ENCODE data around the gene ADAMTS2.

The ADAMTS2 gene

DNA sequence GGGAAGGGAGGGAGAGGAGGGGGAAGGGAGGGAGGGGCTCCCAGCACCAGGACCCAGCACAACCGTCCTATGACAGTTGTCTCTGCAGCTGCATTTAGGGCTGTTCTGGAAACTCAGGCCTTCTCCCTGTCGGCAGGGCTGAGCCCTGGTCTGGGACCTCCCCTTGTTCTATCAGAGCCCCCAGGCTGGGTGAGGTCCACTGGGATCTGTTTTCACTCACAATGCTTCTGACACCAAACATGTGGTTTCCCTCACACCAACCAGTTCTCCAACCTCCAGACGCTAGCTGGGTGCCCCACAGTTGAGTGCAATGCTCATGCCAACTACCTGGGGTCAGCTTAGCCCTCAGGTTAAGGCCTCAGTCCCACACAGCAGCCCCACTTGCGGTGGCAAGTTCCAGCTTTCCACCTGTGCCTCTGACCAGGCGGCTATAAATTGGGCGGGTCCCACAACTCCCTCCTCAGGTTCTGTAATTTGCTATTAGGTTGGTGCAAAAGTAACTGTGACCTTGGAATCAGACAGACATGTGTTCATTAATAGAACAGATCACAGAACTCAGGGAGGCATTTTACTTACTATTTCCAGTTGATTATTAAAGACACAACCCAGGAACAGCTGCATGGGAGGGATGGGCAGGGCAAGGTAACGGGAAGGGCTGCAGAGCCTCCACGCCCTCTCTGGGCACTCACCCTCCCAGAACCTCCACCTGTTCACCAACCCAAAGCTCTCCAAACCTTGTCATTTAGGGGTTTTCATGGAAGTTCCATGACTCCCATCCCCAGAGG, 13.5 kb downstream of the ADAMTS2 start:
- no peak overlapping the region for H3K4me3 ChIP-seq (ENCODE audit: low read depth, low read length)
- TF ChIP-seq, protein P1, sequence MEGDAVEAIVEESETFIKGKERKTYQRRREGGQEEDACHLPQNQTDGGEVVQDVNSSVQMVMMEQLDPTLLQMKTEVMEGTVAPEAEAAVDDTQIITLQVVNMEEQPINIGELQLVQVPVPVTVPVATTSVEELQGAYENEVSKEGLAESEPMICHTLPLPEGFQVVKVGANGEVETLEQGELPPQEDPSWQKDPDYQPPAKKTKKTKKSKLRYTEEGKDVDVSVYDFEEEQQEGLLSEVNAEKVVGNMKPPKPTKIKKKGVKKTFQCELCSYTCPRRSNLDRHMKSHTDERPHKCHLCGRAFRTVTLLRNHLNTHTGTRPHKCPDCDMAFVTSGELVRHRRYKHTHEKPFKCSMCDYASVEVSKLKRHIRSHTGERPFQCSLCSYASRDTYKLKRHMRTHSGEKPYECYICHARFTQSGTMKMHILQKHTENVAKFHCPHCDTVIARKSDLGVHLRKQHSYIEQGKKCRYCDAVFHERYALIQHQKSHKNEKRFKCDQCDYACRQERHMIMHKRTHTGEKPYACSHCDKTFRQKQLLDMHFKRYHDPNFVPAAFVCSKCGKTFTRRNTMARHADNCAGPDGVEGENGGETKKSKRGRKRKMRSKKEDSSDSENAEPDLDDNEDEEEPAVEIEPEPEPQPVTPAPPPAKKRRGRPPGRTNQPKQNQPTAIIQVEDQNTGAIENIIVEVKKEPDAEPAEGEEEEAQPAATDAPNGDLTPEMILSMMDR (conservative IDR thresholded peaks at IDR 0.05; ENCODE audit: low read depth, low read length): no peak

DNA sequence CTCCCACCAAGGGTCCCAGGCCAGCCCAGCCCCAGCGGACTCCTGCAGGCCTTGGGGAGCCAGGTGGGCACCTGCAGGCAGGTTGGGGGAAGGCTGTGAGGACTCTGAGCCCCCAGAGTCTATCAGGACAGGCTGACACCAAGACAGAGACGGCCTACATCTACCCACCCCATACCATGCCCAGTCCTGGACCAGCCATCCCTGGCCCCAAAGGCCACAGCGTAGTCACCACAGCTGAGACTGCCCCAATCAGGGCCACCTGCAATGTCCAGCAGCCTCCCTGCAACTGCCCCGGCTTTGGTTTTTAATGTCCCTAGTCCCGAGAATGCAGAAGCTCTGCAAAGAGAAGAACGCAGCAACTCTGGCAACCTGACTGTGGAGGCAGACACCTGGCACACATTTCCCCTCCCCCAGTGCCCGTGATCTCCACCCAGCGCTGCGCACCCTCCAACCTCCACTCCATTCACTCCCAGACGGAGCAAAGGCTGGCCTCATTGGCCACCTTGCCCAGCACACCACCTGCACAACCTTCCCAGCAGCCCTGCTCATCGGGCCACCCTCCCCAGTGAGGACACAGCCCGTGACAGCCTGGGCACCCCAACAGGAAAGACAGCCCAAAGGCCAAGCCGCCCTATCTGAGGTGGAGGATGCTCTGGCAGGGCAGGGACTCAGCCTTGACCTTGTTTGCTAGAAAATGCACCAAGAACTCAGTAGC, 14.9 kb downstream of the ADAMTS2 start:
- TF ChIP-seq, protein P1 (conservative IDR thresholded peaks at IDR 0.05; ENCODE audit: low read depth, low read length): no peak
- no peak overlapping the region for H3K4me3 ChIP-seq (ENCODE audit: low read depth, low read length)
- no peak for DNase-seq (ENCODE audit: low read depth)

More for the DNA sequence above, 13.5 kb downstream of the ADAMTS2 start:
- no peak for DNase-seq (ENCODE audit: low read depth)

DNA sequence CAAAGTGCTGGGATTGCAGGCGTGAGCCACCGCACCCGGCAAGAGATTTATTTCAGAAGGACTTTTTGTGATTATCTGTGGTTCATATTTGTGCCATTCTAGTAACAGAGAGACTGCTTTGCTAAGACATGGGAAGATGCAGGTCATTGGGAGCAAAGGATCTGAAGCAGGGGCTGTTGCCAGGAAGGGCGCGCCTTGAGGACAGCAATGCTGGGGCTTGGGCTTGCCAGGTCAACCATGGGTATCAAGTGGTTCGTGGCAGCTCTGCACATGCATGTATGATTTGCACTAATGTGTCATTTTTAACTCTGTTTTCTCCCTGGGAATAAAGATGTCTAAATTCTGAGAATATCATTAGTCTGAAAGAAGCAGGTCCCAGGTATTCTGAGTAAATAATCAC, 17.0 kb downstream of the ADAMTS2 start:
- H3K4me3 ChIP-seq (ENCODE audit: low read depth, low read length): no peak overlapping the region
- DNase-seq (ENCODE audit: low read depth): no peak
- TF ChIP-seq, protein P1 (conservative IDR thresholded peaks at IDR 0.05; ENCODE audit: low read depth, low read length): no peak

DNA sequence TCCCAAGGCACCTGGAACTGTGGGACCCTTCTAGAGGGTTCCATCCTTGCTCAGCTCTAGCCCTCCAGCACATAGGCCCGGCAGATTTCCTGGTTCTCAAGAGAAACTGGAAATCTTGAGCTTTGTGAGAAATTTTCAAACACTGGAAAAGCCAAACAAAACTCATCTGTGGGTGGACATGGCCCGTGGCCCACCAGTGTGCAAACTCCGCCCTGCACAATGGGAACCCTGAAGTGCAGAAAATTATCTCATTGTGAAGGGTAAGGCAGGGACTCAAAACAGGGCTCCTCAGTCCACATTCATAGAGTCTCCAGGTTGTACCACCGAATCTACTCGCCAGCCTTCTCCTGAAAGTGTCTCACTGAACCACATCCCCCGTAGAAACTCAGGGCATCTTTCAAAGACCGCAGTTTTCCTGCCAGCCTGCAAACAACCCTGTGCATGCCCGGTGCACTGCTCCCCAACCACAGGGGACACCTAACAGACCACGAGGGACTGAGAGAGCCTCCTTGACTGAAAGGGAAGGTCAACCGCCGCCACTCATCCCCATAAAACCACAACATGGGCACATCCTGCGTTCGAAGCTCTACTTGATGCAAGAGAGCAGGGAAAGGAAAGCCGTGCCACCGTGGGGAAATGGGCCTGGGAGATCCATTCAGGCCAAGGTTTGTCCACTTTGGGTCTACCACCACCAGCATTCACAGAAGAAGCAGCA, 18.1 kb downstream of the ADAMTS2 start:
- H3K4me3 ChIP-seq (ENCODE audit: low read depth, low read length): no peak overlapping the region
- TF ChIP-seq, protein P1 (conservative IDR thresholded peaks at IDR 0.05; ENCODE audit: low read depth, low read length): no peak
- DNase-seq (ENCODE audit: low read depth): no peak

DNA sequence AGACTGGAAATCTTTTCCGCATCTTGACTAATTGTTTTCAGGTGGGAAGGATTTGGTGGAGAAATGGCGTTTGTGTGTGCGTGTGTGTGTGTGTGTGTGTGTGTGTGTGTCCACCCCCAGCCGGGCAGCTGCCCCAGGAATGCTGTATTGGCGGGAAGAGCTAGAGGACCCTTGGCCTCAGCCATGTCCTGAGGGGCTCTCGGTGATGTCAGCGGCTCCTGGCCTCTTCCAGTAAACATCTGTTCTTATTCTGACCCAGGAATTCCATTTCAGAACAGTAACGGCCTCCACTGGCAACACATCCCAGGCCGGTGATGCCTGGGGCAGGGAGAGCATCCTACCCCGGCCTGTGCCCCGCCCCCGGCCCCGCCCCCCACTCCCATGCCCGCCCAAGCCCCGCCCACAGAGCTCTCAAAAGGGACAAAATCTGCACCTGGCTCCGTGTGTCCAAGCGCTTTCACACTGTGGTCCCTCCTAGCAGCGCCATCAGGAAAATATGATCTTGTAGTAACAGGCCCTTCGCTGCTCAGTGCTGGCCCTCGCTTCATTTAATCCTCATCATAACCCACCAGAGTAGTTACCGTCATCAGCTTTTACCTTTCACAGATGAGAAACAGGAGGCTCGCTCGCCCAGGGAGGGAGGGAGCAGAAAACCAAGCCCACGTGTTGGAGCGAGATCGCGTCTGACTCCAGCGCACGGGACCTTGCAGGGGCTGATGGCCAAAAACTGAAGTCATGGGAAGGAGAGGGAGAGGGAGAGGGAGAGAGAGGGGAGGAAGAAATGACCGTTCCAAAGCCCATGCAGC, 18.9 kb downstream of the ADAMTS2 start:
- no peak overlapping the region for H3K4me3 ChIP-seq (ENCODE audit: low read depth, low read length)
- peak; percentile 90 for DNase-seq (ENCODE audit: low read depth)
- TF ChIP-seq, protein P1 (conservative IDR thresholded peaks at IDR 0.05; ENCODE audit: low read depth, low read length): no peak

DNA sequence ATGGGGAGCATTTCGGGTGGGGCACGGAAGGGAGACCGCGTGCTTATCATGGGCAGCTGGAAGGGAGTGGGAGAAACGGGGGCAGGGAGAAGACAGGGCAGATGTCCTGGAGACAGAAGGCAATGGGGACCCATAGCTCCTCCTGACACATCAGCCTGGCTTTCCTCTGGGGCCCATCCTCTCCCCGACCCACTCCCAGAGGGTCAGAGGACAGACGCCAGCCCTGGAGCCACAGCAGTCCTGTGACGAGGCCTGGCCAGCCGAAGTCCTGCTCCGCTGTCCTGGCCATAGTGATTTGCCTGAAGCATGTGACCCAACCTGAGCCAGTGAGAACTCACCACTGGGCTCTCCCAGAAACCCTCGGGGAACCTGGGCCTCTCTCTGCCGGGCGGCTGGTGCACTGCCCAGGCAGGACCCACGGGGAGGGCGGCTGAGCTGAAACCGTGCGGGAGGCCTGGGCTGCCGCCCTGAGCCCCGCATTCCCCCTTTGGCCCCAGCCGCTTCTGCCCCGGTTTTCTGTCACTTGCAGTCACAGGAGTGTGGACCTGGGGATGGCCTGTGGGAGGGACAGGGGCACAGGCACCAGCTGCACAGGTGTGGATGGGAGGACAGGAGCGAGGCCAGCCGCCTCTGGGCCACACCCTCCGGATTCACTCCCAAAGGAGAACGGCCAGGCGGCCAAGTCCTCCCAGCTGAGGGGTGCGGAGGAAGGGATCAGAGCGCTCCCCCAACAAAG, 19.8 kb downstream of the ADAMTS2 start:
- no peak overlapping the region for H3K4me3 ChIP-seq (ENCODE audit: low read depth, low read length)
- no peak for DNase-seq (ENCODE audit: low read depth)
- TF ChIP-seq, protein P1 (conservative IDR thresholded peaks at IDR 0.05; ENCODE audit: low read depth, low read length): no peak

Measured in choroid plexus epithelial cell (primary cell).